HL-60/S4 treated with retinoic acid at 250 ng/mL for 4 days and 3 days (cell line): Measurements from ENCODE around the gene CHAF1B.
"Not testable (repeated sequence)": the region's sequence is repeated elsewhere in the genome, so short reads cannot be mapped to it uniquely, and the experiment has no call there.

ENCODE experiments used
- in situ Hi-C: fragments of 300-500 bp; cut with MboI; formaldehyde crosslinking; loops from 2 replicates; pipeline ENCODE4 v1.7.0; 2022; ENCODE audit warnings: low sequenced_read_pairs

Gene CHAF1B

GRCh38 chr21:36385233-36386030 lies at the start of gene CHAF1B:
Gene CHAF1B (plus strand): TSS chr21:36385392. CDS start chr21:36386137, 745 bp downstream.
- in situ Hi-C loops: no loop called here

GRCh38 chr21:36337099-36337509 lies 48.1 kb upstream of the CHAF1B start:
- in situ Hi-C loops: no loop called here

GRCh38 chr21:36338975-36339374 lies 46.2 kb upstream of the CHAF1B start:
- in situ Hi-C loops: no loop called here

- in situ Hi-C loops: not testable (repeated sequence)
These were observed 42.6 kb upstream of the CHAF1B start for GRCh38 chr21:36342581-36342980.

DNA sequence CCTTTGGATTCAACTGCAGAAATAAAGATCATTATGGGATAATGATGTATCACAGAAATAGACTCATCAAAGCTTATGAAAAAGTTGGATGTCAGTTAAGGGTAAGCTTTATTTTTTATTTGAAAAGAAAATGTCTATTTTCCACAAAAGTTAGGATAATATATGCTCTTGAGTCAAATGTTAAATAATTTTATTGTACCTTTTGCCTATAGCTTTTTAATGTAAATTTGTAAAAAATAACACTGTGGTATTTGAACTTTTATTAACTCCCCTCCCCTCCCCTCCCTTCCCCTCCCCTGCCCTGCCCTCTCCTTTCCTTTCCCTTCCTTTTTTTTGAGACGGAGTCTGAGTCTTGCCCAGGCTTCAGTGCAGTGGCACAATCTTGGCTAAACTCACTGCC lies 40.3 kb upstream of the CHAF1B start:
- in situ Hi-C loops: no loop called here

DNA sequence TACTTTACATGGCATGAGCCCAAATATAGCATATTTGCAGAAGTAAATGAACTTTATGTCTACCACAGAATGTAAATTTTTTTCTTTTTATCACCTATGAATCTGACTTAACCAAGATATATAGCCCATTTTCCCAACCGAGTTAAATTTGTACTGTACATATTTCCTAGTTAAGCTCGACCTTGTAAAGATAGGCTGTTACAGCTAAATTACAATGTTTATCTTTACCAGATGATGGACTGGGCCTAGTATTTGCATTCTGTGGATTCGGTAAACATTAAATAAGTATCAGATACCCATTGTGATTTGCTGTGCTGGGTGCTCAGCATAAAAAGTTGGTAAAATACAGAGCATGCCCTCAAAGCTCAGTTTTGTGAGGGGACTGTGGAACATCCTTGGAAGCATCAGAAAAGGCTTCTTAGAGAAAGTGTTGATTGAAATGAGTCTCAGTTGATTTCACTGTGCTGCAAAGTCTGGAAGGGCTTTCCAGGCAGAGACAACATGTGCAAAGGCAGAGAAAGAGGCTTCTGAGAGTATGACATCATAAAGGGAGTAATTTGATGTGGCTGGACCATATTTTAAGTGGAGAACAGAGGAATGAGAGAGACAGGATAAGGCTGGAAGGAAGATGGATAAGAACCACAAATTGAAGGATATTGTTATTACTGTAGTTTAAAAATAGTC lies 37.8 kb upstream of the CHAF1B start:
- in situ Hi-C loops: no loop called here

DNA sequence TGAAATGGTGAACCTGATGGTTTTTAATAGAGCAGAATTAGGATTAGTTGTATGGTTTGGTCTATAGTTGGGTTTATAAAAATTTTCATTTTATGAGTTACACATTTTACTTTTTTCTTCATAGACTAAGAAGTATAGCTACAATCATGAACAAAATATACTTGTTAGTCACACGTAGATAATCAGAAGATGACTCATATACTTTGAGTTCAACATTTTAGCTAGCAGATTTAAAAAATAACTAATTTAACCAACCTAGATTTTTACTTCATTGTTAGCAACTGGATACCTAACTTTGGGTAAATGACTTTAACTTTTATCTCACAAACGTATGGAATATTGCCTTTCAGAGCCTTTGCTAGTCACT lies 37.2 kb upstream of the CHAF1B start:
- in situ Hi-C loops: no loop called here

DNA sequence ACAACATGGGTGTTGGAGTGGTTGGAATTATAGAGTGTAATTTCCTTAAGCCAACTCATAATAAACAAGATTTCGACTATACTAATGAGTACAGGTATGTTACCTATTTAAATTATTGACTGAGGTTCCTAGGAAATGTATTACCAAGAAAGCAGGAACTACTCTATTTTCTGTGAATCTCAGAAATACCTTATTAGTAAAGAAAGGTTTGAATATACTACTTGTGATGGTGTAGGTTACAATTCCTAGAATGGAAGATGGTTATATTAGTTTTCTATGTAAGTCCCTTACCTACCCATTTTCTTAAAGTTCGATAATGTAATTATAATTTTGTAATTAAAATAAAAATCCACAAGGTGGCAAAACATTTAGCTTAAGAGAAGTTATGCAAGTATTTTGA lies 35.9 kb upstream of the CHAF1B start:
- in situ Hi-C loops: no loop called here

DNA sequence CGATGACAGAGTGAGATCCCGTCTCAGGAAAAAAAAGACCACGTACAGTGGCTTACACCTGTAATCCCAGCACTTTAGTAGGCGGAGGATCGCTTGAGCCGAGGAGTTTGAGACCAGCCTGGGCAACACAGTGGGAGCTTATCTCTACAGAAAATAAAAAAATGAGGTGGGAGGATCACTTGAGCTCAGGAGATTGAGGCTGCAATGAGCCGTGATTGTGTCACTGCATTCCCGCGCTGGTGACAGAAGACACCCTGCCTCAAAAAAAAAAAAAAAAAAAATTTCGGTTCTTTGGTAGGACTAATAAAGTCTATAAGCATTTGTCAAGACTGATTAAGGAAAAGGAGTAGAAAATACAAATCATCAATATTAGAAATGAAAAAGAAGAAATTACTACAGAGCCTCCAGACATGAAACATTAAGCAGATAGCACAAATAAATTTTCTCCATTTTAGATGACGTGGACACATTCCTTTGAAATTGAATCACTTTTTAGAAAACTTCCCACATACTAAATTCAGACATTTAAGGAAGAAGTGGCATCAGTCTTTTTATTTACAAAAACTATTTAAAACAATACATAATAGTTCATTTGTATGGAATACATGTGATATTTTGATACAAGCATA lies 34.8 kb upstream of the CHAF1B start:
- in situ Hi-C loops: no loop called here

GRCh38 chr21:36354918-36355680 lies 30.1 kb upstream of the CHAF1B start:
- in situ Hi-C loops: no loop called here

GRCh38 chr21:36355868-36356267 lies 29.3 kb upstream of the CHAF1B start:
- in situ Hi-C loops: no loop called here

DNA sequence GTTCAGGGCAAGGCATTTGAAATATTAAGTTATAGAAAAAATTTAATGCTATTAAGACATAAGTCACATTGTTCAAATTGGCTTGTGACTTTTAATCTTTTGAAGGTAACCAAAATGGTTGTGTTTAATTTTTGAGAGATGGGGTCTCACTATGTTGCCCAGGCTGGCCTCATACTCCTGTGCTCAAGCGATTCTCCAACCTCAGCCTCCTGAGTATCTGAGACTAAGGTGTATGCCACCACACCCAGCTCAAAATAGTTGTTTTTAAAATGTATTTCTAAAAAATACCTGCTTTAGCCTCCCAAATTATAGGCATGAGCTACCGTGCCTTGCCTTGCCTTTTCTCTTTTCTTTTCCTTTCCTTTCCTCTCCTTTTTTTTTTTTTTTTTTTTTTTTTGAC lies 26.0 kb upstream of the CHAF1B start:
- in situ Hi-C loops: no loop called here

- in situ Hi-C loops: no loop called here
These were observed 16.0 kb upstream of the CHAF1B start for GRCh38 chr21:36369064-36369685.

GRCh38 chr21:36375994-36376393 lies 9.2 kb upstream of the CHAF1B start:
- in situ Hi-C loops: no loop called here

DNA sequence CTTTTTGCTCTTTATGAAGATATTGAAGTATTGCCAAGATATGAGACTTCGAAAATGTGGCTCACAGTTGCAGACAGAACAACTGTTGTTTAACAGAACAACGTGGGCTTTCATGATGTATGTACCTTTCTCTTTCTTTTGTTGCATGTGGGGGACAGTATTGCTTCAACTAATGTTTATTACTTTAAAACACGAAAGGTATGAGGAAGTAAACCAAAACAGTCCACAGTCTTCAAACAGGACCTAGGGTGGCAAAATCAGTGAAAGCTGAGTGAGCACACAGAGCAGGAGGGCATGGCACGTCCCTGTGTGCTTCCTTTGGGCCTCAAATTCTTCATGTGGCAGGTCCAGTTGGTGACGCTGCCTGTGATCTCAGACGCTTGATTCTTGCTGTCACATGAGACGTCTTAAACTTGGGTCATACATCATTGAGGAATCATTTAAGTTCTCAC lies 7.8 kb upstream of the CHAF1B start:
- in situ Hi-C loops: no loop called here

DNA sequence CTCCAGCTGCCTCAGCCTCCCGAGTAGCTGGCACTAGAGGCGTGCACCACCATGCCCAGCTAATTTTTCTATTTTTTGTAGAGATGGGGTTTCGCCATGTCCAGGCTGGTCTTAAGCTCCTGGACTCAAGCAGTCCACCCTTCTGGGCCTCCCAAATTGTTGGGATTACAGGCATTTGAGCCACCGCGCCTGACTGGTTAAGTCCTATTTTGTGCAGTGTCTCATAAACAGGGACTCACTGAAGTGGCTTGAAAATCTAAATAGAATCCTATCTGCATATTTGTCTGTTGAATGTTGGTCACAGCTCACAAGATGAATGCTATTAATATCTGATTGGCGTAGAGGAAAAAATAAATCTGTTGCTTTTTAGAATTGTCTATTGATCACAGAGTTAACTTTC lies 5.9 kb upstream of the CHAF1B start:
- in situ Hi-C loops: no loop called here

- in situ Hi-C loops: no loop called here
These were observed 3.2 kb upstream of the CHAF1B start for GRCh38 chr21:36381841-36382589.

DNA sequence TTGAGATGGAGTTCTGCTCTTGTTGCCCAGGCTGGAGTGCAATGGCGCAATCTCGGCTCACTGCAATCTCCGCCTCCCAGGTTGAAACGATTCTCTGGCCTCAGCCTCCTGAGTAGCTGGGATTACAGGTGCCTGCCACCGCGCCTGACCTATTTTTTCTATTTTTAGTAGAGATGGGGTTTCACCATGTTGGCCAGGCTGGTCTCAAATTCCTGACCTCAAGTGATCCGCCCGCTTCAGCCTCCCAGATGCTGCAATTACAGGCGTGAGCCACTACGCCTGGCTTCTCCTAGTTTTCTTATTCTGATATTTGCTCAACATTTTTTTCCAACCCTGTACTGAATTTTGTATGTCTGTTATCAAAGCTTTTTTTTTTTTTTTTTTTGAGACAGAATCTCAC lies 2.5 kb upstream of the CHAF1B start:
- in situ Hi-C loops: not testable (repeated sequence)

- in situ Hi-C loops: no loop called here
These were observed 333 bp upstream of the CHAF1B start for GRCh38 chr21:36384885-36385232.

DNA sequence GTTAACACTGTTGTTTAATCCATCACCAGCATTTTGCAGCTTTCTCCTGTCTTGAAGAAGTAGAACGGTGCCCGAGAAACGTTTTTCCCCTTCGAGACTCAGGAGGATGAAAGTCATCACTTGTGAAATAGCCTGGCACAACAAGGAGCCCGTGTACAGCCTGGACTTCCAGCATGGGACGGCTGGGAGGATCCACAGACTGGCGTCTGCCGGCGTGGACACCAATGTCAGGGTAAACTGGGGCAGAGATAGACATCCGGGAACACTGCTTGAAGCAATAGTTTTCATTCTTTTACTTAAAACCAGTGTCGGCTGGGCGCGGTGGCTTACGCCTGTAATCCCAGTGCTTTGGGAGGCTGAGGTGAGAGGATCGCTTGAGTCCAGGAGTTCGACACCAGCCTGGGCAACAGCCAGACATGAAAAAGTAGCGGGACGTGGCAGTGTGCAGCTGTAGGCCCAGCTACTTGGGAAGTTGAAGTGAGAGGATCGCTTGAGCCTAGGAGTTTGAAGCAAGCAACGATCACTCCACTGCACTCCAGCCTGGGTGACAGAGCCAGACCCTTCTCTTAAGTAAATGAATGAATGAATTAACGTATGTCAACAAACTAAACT lies 945 bp downstream of the CHAF1B start:
- in situ Hi-C loops: no loop called here
